Fibroblast of villous mesenchyme (primary cell): ENCODE results near the gene FNDC1. TPM values are rescaled to one million over a fixed set of nuclear protein-coding genes. Genes with fewer than 3 reads are reported as not detected.
"Not testable (repeated sequence)": the region's sequence is repeated elsewhere in the genome, so short reads cannot be mapped to it uniquely, and the experiment has no call there.

Experiments
- DNase-seq: peaks from one replicate; pipeline ENCODE4 v3.0.0-alpha.2; 2010; ENCODE audit warnings: low read depth
- H3K4me3 ChIP-seq: 2 replicates; pipeline ENCODE4 v1.5.1; 2011; ENCODE audit warnings: low read depth, mild to moderate bottlenecking, low read length
- total RNA-seq: library from RNA; depleted of rRNA; stranded (reverse); fragments of >200 nt; gene quantifications from 2 replicates; pipeline ENCODE4 v1.2.3, GENCODE V29; 2012
- TF ChIP-seq, protein P1 (sequence below): IDR thresholded peaks from 2 replicates; pipeline ENCODE4 v1.5.1; 2012; ENCODE audit warnings: low read depth, mild to moderate bottlenecking, low read length; ENCODE audit not compliant: insufficient read depth

FNDC1 gene
- under 0.01 TPM in 2 replicates for total RNA-seq

DNA sequence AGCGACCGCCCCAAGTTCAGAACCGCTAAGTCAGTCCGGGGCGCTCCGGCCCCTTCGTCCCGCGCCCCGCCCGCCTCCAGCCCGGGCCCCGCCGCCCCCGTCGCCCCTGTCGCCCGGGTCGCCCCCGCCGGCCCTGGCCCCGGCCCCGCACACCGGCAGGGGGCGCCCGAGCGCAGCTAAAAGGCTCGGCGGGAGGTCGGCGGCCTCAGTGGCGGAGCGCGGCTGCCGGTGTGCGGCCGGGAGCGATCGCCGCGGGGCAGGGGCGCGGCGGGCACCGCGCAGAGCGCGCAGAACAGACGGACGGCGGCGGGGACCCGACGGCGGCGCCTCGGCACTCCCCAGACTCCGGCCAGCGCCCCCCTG lies at the start of gene FNDC1:
FNDC1 (plus strand) TSS at position 208 of the 363 bp plus-strand sequence. CDS start 197 bp downstream, outside the sequence.
- H3K4me3 ChIP-seq: peak within 1 kb of the TSS; percentile 23
- no peak for DNase-seq
- TF ChIP-seq, protein P1, sequence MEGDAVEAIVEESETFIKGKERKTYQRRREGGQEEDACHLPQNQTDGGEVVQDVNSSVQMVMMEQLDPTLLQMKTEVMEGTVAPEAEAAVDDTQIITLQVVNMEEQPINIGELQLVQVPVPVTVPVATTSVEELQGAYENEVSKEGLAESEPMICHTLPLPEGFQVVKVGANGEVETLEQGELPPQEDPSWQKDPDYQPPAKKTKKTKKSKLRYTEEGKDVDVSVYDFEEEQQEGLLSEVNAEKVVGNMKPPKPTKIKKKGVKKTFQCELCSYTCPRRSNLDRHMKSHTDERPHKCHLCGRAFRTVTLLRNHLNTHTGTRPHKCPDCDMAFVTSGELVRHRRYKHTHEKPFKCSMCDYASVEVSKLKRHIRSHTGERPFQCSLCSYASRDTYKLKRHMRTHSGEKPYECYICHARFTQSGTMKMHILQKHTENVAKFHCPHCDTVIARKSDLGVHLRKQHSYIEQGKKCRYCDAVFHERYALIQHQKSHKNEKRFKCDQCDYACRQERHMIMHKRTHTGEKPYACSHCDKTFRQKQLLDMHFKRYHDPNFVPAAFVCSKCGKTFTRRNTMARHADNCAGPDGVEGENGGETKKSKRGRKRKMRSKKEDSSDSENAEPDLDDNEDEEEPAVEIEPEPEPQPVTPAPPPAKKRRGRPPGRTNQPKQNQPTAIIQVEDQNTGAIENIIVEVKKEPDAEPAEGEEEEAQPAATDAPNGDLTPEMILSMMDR: no peak

DNA sequence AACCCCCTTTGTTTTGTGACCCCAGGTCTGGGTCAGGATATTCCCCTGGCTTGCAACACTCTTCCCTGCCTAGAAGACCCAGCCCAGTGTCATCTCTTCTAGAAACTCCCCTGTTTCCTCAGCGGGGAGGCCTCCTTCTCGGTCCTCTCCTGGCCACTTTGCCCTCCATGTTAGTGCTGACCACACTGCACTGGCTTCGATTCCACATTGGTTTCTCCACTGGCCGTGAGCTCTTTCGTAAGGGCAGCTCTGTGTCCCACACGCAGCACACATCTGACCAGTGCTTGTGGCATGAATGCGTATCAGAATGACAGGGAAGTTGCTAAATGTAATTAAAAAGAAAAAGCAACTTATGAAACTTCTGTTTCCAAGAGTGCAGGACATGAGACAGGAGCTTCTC lies 49.4 kb upstream of the FNDC1 start:
- no peak for DNase-seq
- no peak overlapping the region for H3K4me3 ChIP-seq
- TF ChIP-seq, protein P1: no peak

- H3K4me3 ChIP-seq: no peak overlapping the region
- TF ChIP-seq, protein P1: no peak
- DNase-seq: no peak
These were observed 47.7 kb upstream of the FNDC1 start for GRCh38 chr6:159121486-159121885.

GRCh38 chr6:159122453-159122852 lies 46.7 kb upstream of the FNDC1 start:
- H3K4me3 ChIP-seq: no peak overlapping the region
- TF ChIP-seq, protein P1: no peak
- DNase-seq: no peak

DNA sequence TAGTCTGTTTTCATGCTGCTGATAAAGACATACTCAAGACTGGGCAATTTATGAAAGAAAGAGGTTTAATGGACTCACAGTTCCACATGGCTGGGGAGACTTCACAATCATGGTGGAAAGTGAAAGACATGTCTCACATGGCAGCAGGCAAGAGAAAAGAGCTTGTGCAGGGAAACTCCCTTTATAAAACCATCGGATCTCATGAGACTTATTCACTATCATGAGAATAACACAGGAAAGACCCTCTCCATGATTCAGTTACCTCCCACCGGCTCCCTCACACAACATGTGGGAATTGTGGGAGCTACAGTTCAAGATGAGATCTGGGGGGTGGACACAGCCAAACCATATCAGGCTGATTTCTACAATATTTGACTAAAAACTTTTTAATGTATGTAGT lies 45.4 kb upstream of the FNDC1 start:
- DNase-seq, H3K4me3 ChIP-seq: not testable (repeated sequence)

- DNase-seq: no peak
- TF ChIP-seq, protein P1: peak; percentile 18
- H3K4me3 ChIP-seq: no peak overlapping the region
These were observed 44.1 kb upstream of the FNDC1 start for GRCh38 chr6:159125014-159125609.

- no peak for DNase-seq
- TF ChIP-seq, protein P1: no peak
- H3K4me3 ChIP-seq: no peak overlapping the region
These were observed 43.2 kb upstream of the FNDC1 start for GRCh38 chr6:159125951-159126352.
